NK-92 treated with Interleukin-12 subunit alpha and Interleukin-12 subunit beta, amount 100 ng/mL, for 24 hours (cell line): ENCODE data around the gene SYT2.
"Not testable (repeated sequence)": the region's sequence is repeated elsewhere in the genome, so short reads cannot be mapped to it uniquely, and the experiment has no call there.

Source experiments
- DNase-seq: peaks from one replicate; lab custom pipeline; 2025; lab: John Stamatoyannopoulos, UW

SYT2 gene

GRCh38 chr1:202545647-202546303 lies 164.5 kb downstream of the SYT2 start:
- DNase-seq = not testable (repeated sequence)

- not testable (repeated sequence) for DNase-seq
These were observed 165.3 kb downstream of the SYT2 start for GRCh38 chr1:202544766-202545449.

DNA sequence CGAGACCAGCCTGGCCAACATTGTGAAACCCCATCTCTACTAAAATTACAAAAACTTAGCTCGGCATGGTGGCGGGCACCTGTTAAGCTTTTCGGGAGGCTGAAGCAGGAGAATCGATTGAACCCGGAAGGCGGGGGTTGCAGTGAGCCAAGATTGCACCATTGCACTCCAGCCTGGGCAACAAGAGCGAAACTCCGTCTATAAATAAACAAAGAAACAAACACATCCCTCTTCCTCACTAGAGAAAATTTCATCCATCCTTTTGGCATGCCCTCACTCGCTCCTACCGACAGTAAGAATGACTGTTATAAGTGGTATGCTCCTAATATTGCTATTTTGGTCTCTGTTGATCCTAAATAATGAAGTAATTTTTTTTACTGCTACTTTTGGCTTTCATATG lies 166.7 kb downstream of the SYT2 start:
- DNase-seq = not testable (repeated sequence)

DNA sequence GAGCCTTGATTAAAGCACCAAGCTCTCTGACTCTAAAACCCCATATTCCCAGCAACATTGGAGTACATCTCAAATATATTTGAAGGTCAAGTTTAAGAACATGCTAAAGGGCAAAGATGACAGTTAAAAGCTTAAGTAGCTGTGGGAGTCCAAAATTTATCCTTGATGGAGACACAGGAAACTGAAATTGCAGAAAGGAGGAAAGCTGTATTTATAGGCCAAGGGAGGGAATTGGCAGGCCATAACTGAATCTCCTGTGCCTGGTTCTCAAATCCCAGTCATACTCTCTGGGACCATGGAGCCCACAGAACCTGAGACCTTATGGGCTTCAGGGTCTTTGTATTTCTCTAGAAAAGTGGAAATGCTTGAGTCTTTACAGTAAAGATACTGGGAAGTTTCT lies 167.8 kb downstream of the SYT2 start:
- not testable (repeated sequence) for DNase-seq

GRCh38 chr1:202540858-202541257 lies 169.4 kb downstream of the SYT2 start:
- not testable (repeated sequence) for DNase-seq
